H9 (cell line): ENCODE measurements around the gene HS1BP3. TPM values are rescaled to one million over a fixed set of nuclear protein-coding genes. Genes with fewer than 3 reads are reported as not detected.

ENCODE experiments used
- DNase-seq: peaks from one replicate; pipeline ENCODE4 v3.0.0-alpha.2; 2017
- H2AFZ ChIP-seq: one replicate; pipeline ENCODE4 v1.6.1; 2013; ENCODE audit warnings: mild to moderate bottlenecking, low read length, control low read depth, moderate library complexity
- H2AK5ac ChIP-seq: 2 replicates; pipeline ENCODE4 v1.6.1; 2013; ENCODE audit warnings: low read length, control low read depth, mixed read lengths; ENCODE audit not compliant: insufficient read length
- H2BK120ac ChIP-seq: one replicate; pipeline ENCODE4 v1.6.1; 2013; ENCODE audit warnings: low read depth, mild to moderate bottlenecking, low read length, control low read depth, inconsistent platforms; ENCODE audit not compliant: poor library complexity, severe bottlenecking
- H2BK12ac ChIP-seq: 2 replicates; pipeline ENCODE4 v1.6.1; 2013; ENCODE audit warnings: low read length, control low read depth, mixed read lengths, low read depth; ENCODE audit not compliant: insufficient read length
- H2BK15ac ChIP-seq: 2 replicates; pipeline ENCODE4 v1.6.1; 2013; ENCODE audit warnings: low read depth, low read length, control low read depth
- H2BK20ac ChIP-seq: one replicate; pipeline ENCODE4 v1.6.1; 2013; ENCODE audit warnings: low read depth, mild to moderate bottlenecking, low read length, control low read depth, inconsistent platforms; ENCODE audit not compliant: poor library complexity, severe bottlenecking
- H2BK5ac ChIP-seq: 2 replicates; pipeline ENCODE4 v1.6.1; 2013; ENCODE audit warnings: low read length, control low read depth, mixed read lengths; ENCODE audit not compliant: insufficient read length
- H3K14ac ChIP-seq: 2 replicates; pipeline ENCODE4 v1.6.1; 2013; ENCODE audit warnings: low read length, control low read depth; ENCODE audit not compliant: insufficient read depth
- H3K18ac ChIP-seq: 2 replicates; pipeline ENCODE4 v1.6.1; 2013; ENCODE audit warnings: low read depth, mild to moderate bottlenecking, mixed read lengths, low read length, control low read depth; ENCODE audit not compliant: insufficient read length
- H3K23ac ChIP-seq: 2 replicates; pipeline ENCODE4 v1.6.1; 2013; ENCODE audit warnings: low read length, control low read depth, mixed read lengths, low read depth; ENCODE audit not compliant: insufficient read length
- H3K23me2 ChIP-seq: 2 replicates; pipeline ENCODE4 v1.6.1; 2013; ENCODE audit warnings: low read depth, mild to moderate bottlenecking, mixed read lengths, low read length, control low read depth; ENCODE audit not compliant: insufficient read length, poor library complexity, severe bottlenecking
- H3K27ac ChIP-seq: 2 replicates; pipeline ENCODE4 v1.5.1; 2013; ENCODE audit warnings: low read length, control low read depth, mixed read lengths, low read depth; ENCODE audit not compliant: insufficient read length
- H3K27me3 ChIP-seq: 2 replicates; pipeline ENCODE4 v1.6.1; 2013; ENCODE audit warnings: low read length, control low read depth, inconsistent platforms; ENCODE audit not compliant: insufficient read depth
- H3K4ac ChIP-seq: 2 replicates; pipeline ENCODE4 v1.6.1; 2013; ENCODE audit warnings: low read depth, mild to moderate bottlenecking, control low read depth, inconsistent platforms, low read length, moderate library complexity
- H3K4me1 ChIP-seq: 2 replicates; pipeline ENCODE4 v1.6.1; 2013; ENCODE audit warnings: low read length, control low read depth, inconsistent platforms; ENCODE audit not compliant: insufficient read depth
- H3K4me2 ChIP-seq: 2 replicates; pipeline ENCODE4 v1.6.1; 2013; ENCODE audit warnings: low read length, control low read depth, mixed read lengths; ENCODE audit not compliant: insufficient read length, insufficient read depth
- H3K56ac ChIP-seq: 2 replicates; pipeline ENCODE4 v1.6.1; 2013; ENCODE audit warnings: low read depth, mild to moderate bottlenecking, mixed read lengths, low read length, control low read depth; ENCODE audit not compliant: insufficient read length
- H3K79me1 ChIP-seq: 2 replicates; pipeline ENCODE4 v1.6.1; 2013; ENCODE audit warnings: low read depth, mild to moderate bottlenecking, moderate library complexity, low read length, control low read depth, inconsistent platforms; ENCODE audit not compliant: insufficient read depth, poor library complexity, severe bottlenecking
- H3K79me2 ChIP-seq: 2 replicates; pipeline ENCODE4 v1.6.1; 2013; ENCODE audit warnings: low read length, control low read depth, inconsistent platforms; ENCODE audit not compliant: insufficient read depth
- H3K9ac ChIP-seq: 2 replicates; pipeline ENCODE4 v1.6.1; 2013; ENCODE audit warnings: low read length, control low read depth, mixed read lengths; ENCODE audit not compliant: insufficient read length; ENCODE audit errors: extremely low read depth
- H3K9me3 ChIP-seq: one replicate; pipeline ENCODE4 v1.6.1; 2013; ENCODE audit warnings: low read depth, low read length, inconsistent platforms; ENCODE audit not compliant: control insufficient read depth
- H3T11ph ChIP-seq: one replicate; pipeline ENCODE4 v1.6.1; 2013; ENCODE audit warnings: mild to moderate bottlenecking, low read length, control low read depth, inconsistent platforms
- H4K20me1 ChIP-seq: one replicate; pipeline ENCODE4 v1.6.1; 2013; ENCODE audit not compliant: control insufficient read depth, insufficient read length, insufficient read depth
- H4K5ac ChIP-seq: 2 replicates; pipeline ENCODE4 v1.6.1; 2013; ENCODE audit warnings: low read depth, mild to moderate bottlenecking, mixed read lengths, low read length, control low read depth; ENCODE audit not compliant: insufficient read length
- H4K8ac ChIP-seq: replicated peaks from 2 replicates; pipeline ENCODE4 v1.6.1; 2013; ENCODE audit warnings: low read length, control low read depth, mixed read lengths, low read depth; ENCODE audit not compliant: insufficient read length
- H4K91ac ChIP-seq: 2 replicates; pipeline ENCODE4 v1.6.1; 2013; ENCODE audit warnings: low read depth, mild to moderate bottlenecking, moderate library complexity, mixed read lengths, low read length, control low read depth; ENCODE audit not compliant: insufficient read length
- H3K27ac Mint-ChIP-seq, 3 experiments: 2 replicates in 2 of 3; 3 replicates in 1 of 3; pipeline ENCODE4 v1.8.0; 2020 to 2021; ENCODE audit warnings: mixed read lengths in 3 of 3, mild to moderate bottlenecking in 1 of 3, moderate library complexity in 1 of 3
- H3K27me3 Mint-ChIP-seq: 2 replicates; pipeline ENCODE4 v1.8.0; 2021; ENCODE audit warnings: low read depth, mild to moderate bottlenecking, moderate library complexity, mixed read lengths
- H3K36me3 Mint-ChIP-seq, 3 experiments: 2 replicates in 2 of 3; 3 replicates in 1 of 3; pipeline ENCODE4 v1.8.0; 2020 to 2021; ENCODE audit warnings: low read depth in 3 of 3, mixed read lengths in 3 of 3; ENCODE audit not compliant: insufficient read depth in 1 of 3
- H3K4me1 Mint-ChIP-seq, 2 experiments: 2 replicates each; pipeline ENCODE4 v1.8.0; 2020; ENCODE audit warnings: mixed read lengths in 2 of 2
- H3K4me3 Mint-ChIP-seq, 2 experiments: 2 replicates in 1 of 2; 3 replicates in 1 of 2; pipeline ENCODE4 v1.8.0; 2020 to 2021; ENCODE audit warnings: mild to moderate bottlenecking in 2 of 2, mixed read lengths in 2 of 2, moderate library complexity in 1 of 2
- H3K9me3 Mint-ChIP-seq, 2 experiments: 2 replicates in 1 of 2; 3 replicates in 1 of 2; pipeline ENCODE4 v1.8.0; 2020; ENCODE audit warnings: mild to moderate bottlenecking in 2 of 2, mixed read lengths in 2 of 2, moderate library complexity in 1 of 2
- CTCF ChIP-seq: fragments of 200-600 bp; sonication (generic); conservative IDR thresholded peaks from 3 replicates; pipeline ENCODE4 v1.8.0; 2021; ENCODE audit warnings: antibody characterized with exemption, mild to moderate bottlenecking
- WGBS: extraction: QIAGEN DNeasy Blood & Tissue Kit; methylation state at CpG from one replicate; pipeline ENCODE4 v1.1.7; 2013; ENCODE audit warnings: missing lambda C conversion rate, low lambda C conversion rate, mixed read lengths; ENCODE audit not compliant: insufficient read length; ENCODE audit errors: extremely low coverage; 5-methylcytosine and 5-hydroxymethylcytosine counted together
- total RNA-seq: library from RNA; stranded (reverse); gene quantifications from 2 replicates; pipeline ENCODE4 v1.2.1, GENCODE V29; 2021

Gene HS1BP3
- total RNA-seq, 1 experiment from 2014 or later: 11.1 TPM

GRCh38 chr2:20584399-20585358 is 66.2 kb downstream of the HS1BP3 start:
- no peak overlapping the region for H3T11ph ChIP-seq
- H3K4me2 ChIP-seq: peak overlapping the region; percentile 21
- H3K18ac ChIP-seq: peak overlapping the region; percentile 62
- H3K79me1 ChIP-seq: no peaks in the 10 kb centered on the region
- Mint-ChIP-seq H3K36me3 (no peaks in the 10 kb centered on the region; a peak in 2 of 7 replicates), H3K27ac (peak overlapping the region; percentile 12 to 95 (median 80); a peak in 5 of 7 replicates), H3K9me3 (peaks cover 6 to 8% of the 10 kb centered on the region in 2 experiments; a peak in 4 of 5 replicates), H3K4me1 (peaks cover 15 to 20% of the 10 kb centered on the region in 2 experiments), H3K4me3 (peak overlapping the region in 1 of 2 experiments; percentile 12; a peak in 1 of 5 replicates), H3K27me3 (peaks cover 9% of the 10 kb centered on the region)
- no peaks in the 10 kb centered on the region for H3K9me3 ChIP-seq
- H4K8ac ChIP-seq: no peak overlapping the region
- peak; percentile 85 for DNase-seq
- no peak overlapping the region for H2AFZ ChIP-seq
- peaks cover 15% of the 10 kb centered on the region; the same call in 1 of the 2 replicates for H3K4me1 ChIP-seq
- no peak overlapping the region for H2BK20ac ChIP-seq
- WGBS: no CpG with 5 or more reads among the region's 11 CpGs
- H3K9ac ChIP-seq: no peak overlapping the region
- no peak overlapping the region for H3K23ac ChIP-seq
- H2BK5ac ChIP-seq: no peak overlapping the region
- H2BK12ac ChIP-seq: peak overlapping the region; percentile 31
- H2BK15ac ChIP-seq: no peak overlapping the region
- no peak overlapping the region for H2BK120ac ChIP-seq
- H4K20me1 ChIP-seq: no peaks in the 10 kb centered on the region
- H4K5ac ChIP-seq: no peak overlapping the region
- H3K4ac ChIP-seq: 0 out of 2 replicates have a peak overlapping the region, but pooled peaks have one; percentile 20
- H3K27ac ChIP-seq: no peak overlapping the region
- H4K91ac ChIP-seq: peak overlapping the region; percentile 53
- no peaks in the 10 kb centered on the region for H3K23me2 ChIP-seq
- no peak overlapping the region for H2AK5ac ChIP-seq
- peak overlapping the region; percentile 69 for H3K14ac ChIP-seq
- no peaks in the 10 kb centered on the region for H3K27me3 ChIP-seq
- H3K79me2 ChIP-seq: no peaks in the 10 kb centered on the region
- no peak for TF ChIP-seq CTCF
- no peak overlapping the region for H3K56ac ChIP-seq
